ENCODE measurements around the gene PEPD. TPM values are rescaled to one million over a fixed set of nuclear protein-coding genes. Genes with fewer than 3 reads are reported as not detected.
"Not testable (repeated sequence)": the region's sequence is repeated elsewhere in the genome, so short reads cannot be mapped to it uniquely, and the experiment has no call there.

PEPD gene
- total and polyA plus RNA-seq, 2 of the 4 experiments (the other 2 are of a cell fraction) = 36.7 to 88.4 TPM

GRCh38 chr19:33490596-33490995 is 31.0 kb downstream of the PEPD start:
- H4K20me1 ChIP-seq (ENCODE audit: insufficient read depth, low read length); H3K9ac ChIP-seq (ENCODE audit: low read depth, low read length); H3K14ac ChIP-seq (replicated peaks; ENCODE audit: low read depth, low read length); CTCF ChIA-PET; H4K5ac ChIP-seq (ENCODE audit: low read depth, low read length); H3K18ac ChIP-seq (ENCODE audit: low read depth, low read length); BruUV-seq (replicated peaks); H3K36me3 ChIP-seq (ENCODE audit: control insufficient read depth, insufficient read depth, low read length); H3K79me1 ChIP-seq (ENCODE audit: low read depth in 1 of 2, low read length in 2 of 2); H2AFZ ChIP-seq (replicated peaks; ENCODE audit: low read length, poor library complexity); H4K8ac ChIP-seq (ENCODE audit: low read depth in 2 of 2, low read length in 2 of 2); H3K23ac ChIP-seq (ENCODE audit: low read depth, low read length); H2AK9ac ChIP-seq (replicated peaks; ENCODE audit: low read depth, low read length, poor library complexity); H3K9me1 ChIP-seq (ENCODE audit: insufficient read depth, low read length); POLR2A ChIA-PET (ENCODE audit: unreplicated experiment); H2AK5ac ChIP-seq (ENCODE audit: low read depth, low read length); H2BK15ac ChIP-seq (ENCODE audit: low read depth, low read length); H3K27me3 ChIP-seq (ENCODE audit: control insufficient read depth, insufficient read depth, low read length); dilution Hi-C loops (cut with HindIII; ENCODE audit: low sequenced_read_pairs, unreplicated experiment); H3K4me1 ChIP-seq (ENCODE audit: control insufficient read depth, insufficient read depth, low read length); in situ Hi-C loops (cut with MboI; ENCODE audit: low sequenced_read_pairs); H3K4me2 ChIP-seq (ENCODE audit: low read depth, low read length); H3K56ac ChIP-seq (ENCODE audit: extremely low read depth, insufficient read depth, low read length); H3K4ac ChIP-seq (ENCODE audit: low read depth, low read length); H2BK5ac ChIP-seq (ENCODE audit: low read depth, low read length, poor library complexity, severe bottlenecking); H2BK20ac ChIP-seq (ENCODE audit: low read depth, low read length); H3K27ac ChIP-seq (ENCODE audit: insufficient read depth, low read length); H4K91ac ChIP-seq (ENCODE audit: insufficient read depth, low read depth, low read length); H3K9me3 ChIP-seq (ENCODE audit: control insufficient read depth, insufficient read depth, low read length); intact Hi-C loops (cut with micrococcal nuclease); DNase-seq; H3K4me3 ChIP-seq (ENCODE audit: insufficient read depth, low read depth, low read length); H2BK120ac ChIP-seq (ENCODE audit: low read depth, low read length); ATAC-seq (ENCODE audit: low read depth): not testable (repeated sequence)
- WGBS, 2 experiments (ENCODE audit: extremely low coverage in 2 of 2, insufficient read length in 1 of 2) = 96% methylated on average over 4 of the region's 8 CpGs; no CpG with 5 or more reads in 1 of the 2 experiments
